Fibroblast of upper back skin (primary cell): ENCODE data around the gene ARHGAP27.
A peak's percentile ranks its signal among the peaks of the same experiment; 100 is the strongest.
"Not testable (repeated sequence)": the region's sequence is repeated elsewhere in the genome, so short reads cannot be mapped to it uniquely, and the experiment has no call there.

Source experiments
- DNase-seq: peaks from one replicate; pipeline ENCODE4 v3.0.0-alpha.2; 2013

The ARHGAP27 gene

DNA sequence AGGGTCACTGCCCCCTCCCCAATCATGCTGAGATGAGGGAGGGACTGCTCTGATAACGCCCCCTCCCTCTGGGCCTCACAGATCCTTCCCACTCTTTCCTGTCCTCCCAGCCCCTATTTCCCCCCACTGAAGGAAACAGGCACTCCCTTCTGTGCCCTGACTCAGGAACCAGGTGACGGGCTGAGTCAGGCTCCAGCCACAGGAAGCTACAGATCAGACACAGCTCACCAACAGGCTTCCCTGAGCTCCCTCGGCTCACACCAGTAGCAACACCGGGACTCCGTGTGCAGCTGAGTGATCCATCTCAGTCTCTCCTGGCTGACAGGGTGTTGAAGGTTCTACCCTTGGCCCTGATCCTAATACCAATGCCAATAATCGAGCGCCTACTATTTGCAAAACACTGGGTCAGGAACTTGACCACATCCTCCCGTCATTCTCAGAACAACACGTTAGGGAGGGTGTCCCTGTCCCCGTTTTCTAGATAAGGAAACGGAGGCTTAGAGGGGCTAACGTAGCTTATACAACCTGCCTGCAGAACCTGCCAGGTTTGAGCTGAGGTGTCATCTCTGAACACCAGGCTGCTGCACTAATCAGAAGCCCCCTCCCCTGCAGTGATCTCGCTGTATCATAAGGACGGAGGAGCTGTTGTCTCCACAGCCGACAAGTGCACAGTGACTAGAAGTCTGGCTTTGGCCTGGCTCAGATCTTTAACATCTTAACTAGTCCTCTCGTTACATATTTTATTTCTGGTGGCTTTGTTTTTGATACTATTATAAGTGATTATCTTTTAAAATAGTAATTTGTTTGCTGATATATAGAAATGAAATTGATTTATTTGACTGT lies 13.5 kb upstream of the ARHGAP27 start:
- peak; percentile 39 for DNase-seq

DNA sequence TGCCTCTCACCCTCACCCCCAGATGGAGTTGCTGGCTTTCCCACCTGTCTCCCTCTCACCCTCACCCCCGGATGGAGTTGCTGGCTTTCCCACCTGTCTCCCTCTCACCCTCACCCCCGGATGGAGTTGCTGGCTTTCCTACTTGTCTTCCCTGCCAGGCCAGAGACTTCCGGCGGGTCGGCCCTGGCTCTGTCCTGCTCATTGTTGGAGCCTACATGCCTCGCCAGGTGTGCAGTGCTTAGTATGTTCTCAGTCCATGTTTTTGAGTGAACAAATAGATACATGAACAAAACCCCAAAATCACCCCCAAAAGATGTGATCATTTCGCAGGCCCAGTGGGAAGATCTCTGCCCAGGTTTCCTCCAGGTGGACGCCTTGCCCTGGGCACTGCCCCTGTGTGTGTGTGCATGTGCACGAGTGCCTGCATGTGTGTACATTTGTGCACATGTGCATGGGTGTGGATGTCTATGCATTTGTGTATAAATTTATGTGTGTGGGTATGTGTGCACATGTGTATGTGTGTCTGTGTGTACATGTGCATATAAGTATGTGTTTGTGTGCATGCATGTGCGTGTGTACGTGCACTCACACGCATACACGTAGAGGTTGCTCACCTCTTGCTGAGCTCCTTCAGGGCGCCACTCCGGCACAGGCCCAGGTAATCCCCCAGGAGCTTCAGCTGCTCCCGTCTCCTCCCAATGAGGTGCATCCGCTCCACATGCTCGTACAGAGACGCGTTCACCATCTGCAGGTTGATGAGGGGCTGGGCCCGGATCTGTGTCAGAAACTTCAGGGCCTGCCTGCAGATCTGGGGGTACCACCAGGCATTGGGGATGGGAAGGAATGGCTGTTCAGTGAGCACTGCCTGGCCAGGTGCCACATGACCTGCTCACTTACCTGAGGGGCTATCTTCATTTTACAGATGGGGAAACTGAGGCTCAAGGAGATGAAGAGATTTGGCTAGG lies 12.5 kb upstream of the ARHGAP27 start:
- not testable (repeated sequence) for DNase-seq

DNA sequence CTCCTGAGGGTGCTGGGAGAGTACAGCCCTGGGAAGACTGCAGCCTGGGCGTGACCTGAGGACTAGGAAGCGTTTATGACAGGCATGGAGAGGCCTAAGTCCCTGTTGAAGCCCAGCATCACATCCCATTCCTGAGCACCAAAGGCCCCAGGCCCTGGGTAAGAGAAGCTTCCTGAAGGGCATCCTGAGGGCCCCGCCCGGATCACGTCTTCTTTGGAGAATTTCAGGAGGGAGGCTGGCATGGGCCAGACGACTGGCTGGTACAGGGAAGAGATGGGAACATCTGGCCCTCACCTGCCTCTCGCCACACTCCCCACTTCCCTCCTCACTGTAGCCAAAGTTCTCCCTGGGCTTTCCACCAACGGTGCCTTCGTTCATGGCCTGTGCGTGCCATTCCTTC lies 11.6 kb upstream of the ARHGAP27 start:
- DNase-seq: not testable (repeated sequence)

DNA sequence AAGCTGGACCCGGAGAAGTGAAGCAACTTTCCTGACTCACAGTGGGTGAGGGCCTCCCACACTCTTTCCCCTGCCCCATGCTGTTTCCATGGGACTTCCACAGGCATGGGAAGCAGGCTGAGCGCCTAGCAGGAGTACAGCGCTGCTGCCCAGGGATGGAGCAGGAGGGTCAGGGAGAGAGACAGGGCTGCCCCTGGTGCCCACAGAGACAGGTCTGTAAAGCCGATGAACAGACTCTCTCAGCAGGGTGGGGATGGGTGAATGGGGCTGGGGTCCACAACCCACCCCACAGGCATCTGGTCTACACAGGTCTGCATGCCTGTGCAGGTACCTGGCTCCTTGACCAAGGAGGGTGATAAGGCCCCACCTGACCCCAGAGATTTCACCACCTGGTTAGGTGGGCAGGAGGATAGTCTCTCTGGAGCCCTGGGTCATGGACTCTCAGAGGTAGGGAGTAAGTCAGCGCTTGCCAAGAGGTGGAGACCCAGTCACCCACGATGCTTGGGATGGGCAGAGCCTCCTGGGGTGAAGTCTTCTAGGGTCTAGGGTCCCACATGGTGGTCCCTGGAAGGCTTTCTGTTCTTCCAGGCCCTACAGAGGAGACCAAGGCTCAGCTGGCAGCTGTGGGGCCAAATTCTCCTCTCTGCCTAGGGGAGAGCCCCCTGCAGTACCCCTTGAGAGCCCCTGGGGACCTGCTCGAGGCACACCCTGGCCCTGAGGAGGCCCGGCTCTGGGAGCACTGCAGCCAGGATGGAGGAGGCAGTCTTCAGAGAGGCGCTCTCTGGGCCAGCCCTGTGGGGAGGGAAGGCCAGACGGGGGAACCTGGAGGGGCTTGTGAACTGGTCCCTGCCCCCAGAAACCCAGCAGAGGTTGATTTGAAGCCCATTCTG lies 10.9 kb upstream of the ARHGAP27 start:
- not testable (repeated sequence) for DNase-seq

DNA sequence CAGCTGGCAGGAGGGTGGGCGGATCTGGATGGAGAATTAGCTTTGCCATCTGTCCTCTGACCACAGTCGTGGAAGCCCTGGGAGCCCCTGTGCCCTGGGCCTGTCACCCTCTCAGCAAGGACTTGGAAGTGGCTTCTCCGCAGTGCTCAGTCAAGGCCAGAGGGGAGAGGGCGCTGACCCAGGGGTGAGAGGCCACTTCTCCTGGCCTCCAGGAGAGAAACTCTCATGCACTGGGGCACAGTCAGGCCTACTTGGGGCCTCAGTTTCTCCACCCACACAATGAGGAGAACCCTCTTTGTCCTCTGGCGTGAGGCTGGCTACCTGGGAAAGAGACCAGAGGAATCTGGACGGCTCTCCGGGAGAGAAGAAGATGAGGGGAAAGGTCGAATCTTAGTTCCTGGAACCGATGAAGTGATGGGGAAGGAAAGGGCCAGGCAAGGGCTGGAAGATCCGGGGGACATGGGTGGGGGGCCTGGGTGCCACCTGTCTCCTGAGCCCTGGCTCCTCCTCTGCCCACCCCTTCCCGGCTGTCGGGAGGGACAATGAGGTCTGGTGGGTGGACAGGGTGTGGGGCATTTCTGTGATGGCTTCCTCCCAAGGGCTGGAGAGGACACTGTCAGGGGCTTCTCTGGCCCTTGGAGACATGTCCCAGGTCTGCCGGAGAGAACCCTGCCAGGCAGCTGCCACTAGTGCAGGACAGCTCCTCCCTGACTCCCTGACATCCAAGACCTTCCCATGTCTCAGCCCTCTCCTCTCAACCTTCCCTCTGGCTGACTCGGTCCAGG lies 9.0 kb upstream of the ARHGAP27 start:
- no peak for DNase-seq

DNA sequence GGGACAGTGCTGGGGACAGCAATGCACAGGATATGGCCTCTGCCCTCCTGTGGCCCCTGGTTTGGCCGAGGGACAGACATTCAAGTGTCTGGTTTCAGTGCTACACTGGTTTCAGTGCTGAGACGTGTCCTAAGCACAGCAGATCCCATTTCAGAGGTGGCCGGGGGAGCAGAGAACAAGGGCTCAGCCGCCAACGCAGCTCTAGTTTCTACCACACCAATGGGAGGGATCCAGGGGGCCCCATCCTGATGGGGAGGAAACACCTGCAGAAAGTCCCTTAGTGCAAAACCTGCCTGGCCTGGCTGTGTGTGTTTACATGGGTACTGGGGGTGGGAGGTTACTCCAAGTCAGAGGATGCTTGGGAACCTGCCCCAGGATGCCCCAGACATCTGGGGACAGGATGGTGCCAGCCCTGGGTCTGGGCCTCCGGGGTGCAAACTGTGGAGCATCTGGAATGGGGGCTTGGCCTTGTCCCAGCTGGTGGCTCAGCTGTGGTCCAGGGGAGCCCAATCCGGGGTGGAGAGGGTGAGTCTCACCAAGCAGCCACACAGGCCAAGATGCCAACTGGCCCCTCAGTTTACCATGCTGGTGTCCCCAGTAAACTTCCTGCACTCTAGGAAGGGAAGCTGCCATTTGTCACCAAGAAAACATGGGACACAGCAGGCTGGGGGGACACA lies 8.3 kb upstream of the ARHGAP27 start:
- not testable (repeated sequence) for DNase-seq

DNA sequence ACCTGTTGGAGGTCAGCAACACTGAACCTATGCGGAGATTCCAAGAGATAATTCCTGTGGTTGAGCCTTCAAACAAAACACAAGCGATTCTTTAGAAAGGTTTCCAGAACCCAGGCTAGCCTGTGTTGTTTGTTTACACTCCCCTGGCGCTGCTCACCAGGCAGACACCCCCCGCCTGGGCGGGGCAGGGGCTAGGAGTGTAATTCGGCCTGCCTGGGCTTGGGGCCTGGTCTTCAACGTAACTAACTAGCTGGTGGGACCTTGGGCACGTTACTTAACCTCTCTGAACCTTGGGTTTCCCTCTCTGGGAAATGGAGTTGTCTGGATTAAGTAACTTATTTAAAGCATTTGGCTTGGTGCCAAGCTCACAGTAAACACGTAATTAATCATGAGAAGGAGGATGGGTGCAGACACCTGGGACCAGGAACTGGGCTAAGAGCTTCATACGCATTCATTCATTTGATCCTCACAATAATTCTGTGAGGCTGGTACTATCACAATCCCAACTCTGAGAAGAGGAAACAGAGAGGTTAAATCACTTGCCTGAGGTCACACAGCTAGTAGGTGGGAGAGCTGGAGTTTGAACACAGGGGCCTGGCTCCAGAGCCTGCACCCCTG lies 7.6 kb upstream of the ARHGAP27 start:
- no peak for DNase-seq

DNA sequence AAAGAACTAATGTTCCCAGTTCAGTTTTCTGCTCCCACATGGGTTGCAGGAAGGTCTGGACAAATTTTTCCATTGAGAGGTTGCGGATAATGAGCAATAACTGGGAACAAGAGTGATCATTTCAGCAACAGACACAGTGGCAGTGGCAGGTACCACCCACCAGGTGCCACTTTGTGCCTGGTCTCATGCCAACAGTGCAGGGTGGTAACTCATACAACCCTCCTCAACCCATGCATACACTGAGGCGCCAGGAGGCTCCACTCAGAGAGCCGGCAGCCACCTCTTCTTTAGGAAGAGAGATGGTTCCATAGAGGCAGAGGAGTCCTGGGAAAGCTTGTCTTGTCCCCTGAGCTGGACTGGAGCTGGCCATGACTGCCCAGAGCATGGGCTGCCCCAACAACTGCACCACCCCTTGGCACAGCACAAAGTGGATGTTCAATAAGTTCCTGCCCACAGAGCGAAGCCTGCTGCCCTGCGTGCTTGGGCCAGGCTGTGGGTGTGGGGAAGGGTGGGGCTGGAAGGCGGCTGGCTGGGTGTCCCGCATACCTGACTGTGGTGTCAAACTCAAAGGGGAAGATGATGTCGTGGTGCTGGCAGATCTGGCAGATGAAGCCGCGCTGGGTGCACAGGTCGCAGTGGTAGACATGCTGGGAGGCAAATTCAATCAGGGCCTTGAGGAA lies 6.4 kb upstream of the ARHGAP27 start:
- no peak for DNase-seq

DNA sequence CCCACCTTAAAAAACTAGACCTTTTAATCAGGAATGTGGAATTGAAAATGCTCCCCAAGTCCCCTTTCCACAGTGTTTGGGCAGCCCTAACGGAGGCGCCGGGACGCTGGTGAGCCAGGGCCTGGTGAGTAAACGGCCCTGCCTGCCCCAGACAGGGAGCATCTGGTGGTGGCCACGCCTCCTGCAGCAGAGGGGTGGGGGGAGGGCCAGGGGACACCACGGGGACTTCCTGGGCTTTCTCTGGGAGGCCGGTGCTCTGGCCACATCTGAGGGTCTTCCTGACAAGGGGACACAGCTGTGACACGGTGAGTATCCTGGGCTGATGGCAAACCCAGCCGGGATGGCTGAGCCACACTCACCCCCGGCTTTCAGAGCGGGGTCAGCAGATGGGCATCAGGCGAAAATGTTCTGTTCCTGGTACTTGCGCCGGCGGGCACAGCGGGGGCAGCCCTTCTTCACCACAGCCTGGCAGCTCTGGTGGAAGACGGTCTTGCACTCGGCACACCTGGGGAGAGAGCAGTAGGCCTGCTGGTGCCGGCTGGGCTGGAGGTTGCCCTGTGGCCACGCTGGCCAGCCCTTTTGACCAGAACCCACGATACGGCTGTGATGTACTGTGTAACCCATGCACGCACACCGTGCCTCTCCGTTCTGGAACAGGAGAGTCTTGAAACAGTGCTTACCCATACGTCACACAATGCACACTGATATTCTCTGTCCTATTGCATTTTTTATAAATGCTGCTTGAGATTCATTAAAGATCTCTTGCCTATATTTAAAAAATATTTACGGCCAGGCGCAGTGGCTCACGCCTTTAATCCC lies 5.0 kb upstream of the ARHGAP27 start:
- no peak for DNase-seq

DNA sequence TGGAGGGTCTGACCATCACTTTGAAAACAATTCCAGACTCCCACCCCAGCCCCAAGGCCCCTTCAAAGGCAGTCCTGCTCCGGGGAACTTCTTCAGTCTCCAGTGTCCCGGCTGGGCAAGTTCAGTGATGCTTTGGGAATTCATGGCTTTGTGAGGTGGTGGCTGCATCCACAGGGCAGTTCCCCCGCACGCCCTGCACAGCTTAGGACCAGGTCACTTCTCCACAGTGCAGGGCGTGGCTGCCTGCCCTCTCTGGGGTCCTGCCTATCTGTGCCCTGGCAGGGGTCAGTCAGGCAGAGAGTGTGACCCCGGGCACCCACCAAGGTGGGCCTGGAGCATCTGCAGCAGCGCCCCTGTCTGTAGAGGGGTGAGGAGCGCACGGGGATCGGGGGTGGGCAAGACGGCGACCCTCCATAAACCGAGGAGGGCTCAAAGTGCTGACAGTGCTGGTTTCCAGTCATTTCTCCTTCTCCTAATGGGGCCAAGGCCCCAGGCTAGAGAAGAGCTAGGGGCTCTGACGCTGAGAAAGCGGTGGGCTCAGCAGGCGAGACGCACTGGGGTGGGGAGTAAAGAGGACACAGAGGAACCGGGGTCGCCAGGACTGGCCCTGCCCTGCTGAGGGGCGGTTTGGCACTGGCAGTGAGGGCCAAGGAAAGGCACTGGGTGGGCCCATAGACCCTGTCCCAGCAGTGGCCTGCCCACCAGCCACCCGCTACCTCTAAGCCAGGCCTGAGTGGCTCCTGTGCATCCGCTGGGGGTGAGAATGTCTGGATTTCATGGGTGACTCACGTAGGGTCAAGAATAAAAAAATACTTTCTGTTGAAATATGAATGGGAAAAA lies 4.2 kb upstream of the ARHGAP27 start:
- DNase-seq: no peak

DNA sequence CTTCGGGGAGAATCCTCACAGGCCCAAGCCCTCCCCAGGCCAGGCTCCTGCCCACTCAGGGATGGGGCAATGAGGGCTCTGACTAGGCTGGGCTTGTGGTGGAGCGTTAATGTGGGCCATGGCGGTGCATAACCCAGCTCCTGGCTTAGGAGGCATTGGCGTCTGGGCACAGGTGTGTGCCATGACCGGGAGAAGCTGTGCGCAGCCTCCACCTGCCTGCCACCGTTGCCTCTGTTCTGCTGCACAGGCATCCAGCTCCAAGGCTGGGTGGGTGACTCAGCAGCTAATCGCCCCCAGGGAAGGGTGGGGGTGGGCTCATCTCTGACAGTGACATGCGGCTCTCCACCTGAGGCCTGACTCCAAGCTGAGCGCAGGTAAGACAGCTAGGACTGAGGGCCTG lies 3.5 kb upstream of the ARHGAP27 start:
- DNase-seq: no peak

DNA sequence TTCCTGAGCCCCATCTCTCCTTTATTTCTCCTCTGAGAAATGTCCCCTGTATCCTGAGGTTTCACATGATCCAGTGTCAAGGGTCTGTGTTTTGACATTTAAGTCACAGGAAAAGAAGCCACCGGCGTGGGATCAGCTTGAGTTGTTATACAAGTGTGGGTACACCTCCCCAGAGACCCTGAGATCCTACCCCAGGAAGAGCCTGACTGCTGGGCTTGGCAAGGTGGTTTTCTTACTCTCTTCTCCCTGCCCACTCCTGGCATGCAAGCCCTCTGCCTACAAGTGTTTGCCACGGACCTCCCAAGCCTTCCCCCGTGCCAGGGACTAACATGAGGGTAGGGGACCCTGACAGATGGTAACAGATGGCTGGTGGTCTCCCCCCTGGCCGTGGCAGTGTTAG lies 2.8 kb upstream of the ARHGAP27 start:
- DNase-seq: no peak

DNA sequence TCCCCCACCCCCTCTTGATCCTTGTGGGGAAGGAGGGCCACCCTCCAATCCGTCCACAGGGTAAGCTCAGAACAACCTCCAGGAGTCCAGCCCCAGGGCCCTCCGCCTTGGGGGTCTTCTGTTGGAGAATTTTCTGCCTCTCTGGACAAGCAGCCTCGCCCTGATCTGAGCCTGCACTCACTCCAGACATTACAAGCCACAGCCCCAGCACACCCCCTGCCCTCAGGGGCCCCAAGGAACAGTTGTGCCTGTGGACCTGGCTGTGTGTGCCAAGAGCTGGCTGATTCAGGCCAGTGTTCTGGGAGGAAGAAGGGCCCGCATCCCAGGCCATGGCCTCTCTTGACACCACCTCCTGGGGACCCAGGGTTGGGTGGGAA lies 477 bp upstream of the ARHGAP27 start:
- no peak for DNase-seq

DNA sequence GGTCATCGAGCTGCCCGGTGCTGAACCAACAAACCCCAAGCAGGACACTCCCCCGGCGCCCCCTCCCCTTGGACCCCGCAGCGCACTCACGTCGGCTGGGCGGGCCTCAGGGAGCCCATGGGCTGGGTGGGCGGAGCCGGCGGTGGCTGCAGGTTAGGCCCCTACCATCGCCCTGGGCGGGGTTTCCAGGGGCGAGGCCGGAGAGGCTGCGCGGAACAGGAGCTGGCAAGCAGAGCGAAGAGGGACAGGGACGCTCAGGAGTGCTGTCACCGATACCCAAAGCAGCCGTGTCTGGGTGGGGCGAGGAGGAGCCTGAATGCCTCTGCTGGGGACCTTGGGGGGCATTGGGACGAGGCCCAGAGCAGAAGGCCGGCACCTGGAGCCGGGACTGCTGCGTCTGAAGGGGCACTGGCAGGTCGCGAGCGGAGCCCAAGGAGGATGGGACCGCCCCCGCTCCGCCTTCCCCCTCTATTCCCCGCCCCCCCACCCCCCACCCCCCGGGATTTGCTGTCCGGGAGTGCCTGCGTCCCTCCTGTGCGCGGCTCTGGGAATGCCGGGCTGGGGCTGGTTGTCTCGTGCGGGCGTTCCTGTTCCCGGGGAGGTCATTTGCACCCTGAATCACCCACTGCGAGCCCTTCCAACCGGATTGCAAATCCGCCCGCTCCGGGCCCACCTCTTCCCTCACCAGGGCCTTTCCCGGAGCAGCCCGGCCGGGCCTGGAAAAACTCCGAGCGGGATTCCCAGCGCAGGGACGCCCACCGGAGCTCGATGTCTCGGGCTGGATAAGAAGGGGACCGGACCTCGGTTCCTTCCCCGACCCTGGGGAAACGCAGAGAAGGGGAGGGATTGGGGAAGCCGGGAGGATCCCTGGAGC lies 902 bp downstream of the ARHGAP27 start:
- peak; percentile 20 for DNase-seq

DNA sequence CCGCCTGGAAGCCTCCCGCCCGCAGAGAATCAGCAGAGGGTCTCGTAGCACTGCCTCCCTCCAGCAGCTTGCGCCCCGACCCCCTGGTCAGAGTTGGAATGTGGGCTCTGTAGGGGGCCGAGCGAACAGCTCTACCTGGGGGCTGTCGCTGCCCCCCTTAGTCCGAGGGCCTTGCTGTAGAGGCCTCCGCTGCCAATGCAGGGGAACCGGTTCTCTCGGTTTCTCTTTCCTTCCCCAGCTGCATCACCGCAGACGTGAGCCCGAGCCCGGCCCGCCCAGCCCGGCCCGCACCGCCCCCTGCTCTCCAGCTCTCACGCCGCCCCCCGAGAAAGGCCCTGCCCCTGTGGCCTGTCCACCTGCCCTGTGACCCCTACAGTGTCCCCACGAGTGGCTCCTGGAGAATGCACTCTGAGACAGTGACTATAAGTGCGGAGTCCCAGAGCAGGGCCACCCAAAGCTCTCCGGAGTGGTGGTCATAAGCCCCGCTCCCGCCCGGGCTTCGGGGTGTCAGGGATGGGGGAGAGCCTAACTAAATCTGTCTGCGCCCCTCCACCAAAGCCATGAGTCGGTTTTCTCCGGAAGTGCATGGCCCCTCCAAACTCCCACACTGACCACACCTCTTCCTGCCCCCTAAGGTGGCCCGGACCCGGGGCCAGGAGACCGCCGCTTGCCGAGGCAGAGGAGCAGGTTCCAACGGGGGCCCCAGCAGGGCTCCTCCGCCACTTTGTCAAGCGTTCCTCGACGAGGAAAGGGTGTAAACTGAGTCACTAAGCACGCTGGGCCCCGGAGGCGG lies 1.7 kb downstream of the ARHGAP27 start:
- DNase-seq: no peak

DNA sequence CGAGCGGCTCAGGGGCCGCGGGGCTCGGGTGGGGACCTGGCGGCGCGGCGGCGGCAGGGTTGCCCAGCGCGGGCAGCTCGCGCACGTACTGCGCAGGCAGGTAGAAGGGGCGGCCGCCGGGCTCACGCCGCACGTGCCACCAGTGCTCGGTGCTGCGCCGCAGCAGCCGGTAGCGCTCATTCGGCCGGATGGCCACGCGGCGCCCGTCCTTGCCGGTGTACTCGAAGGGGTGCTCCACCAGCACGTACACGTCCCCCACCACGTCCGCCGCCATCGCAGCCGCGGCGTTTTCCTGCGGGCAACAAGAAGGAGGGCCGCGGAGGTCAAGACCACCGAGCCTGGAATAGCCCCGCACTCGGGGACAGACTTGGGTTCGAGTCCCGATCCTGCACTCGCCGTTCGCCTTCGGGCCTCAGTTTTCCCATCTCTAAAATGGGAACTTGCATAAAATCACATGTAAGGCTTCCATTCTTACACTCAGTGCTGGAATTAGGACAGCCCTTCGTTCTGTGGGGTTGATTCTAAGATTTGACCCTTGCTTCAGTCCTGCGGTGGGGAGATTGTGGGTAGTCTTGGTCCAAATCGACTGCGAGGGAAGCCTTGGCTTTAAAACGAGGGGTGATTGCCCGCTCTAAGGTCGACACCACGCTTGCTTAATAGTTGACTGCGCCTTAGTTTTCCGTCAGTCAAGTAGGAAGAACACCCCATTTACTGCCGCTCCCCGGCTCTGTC lies 2.5 kb downstream of the ARHGAP27 start:
- DNase-seq: no peak
